GM12801 (cell line): Measurements from ENCODE around the gene RARRES1.

Source experiments
- CTCF ChIP-seq: IDR thresholded peaks from one replicate; pipeline ENCODE4 v1.5.1; 2011; ENCODE audit warnings: control low read depth; ENCODE audit not compliant: insufficient read length; ENCODE audit errors: extremely low read depth

Gene RARRES1

GRCh38 chr3:158649791-158650190 lies 82.5 kb downstream of the RARRES1 start:
- TF ChIP-seq CTCF, result no peak
